GM18873 (cell line): ENCODE measurements around the gene CCSER1.
"Not testable (repeated sequence)": the region's sequence is repeated elsewhere in the genome, so short reads cannot be mapped to it uniquely, and the experiment has no call there.

Source experiments
- ATAC-seq: cut with Tn5 transposase; IDR thresholded peaks from one replicate; pipeline ENCODE4 v1.9.1; 2021; ENCODE audit warnings: mild to moderate bottlenecking, moderate library complexity, moderate number of reproducible peaks; ENCODE audit not compliant: unreplicated experiment, low FRiP score

Gene CCSER1

DNA sequence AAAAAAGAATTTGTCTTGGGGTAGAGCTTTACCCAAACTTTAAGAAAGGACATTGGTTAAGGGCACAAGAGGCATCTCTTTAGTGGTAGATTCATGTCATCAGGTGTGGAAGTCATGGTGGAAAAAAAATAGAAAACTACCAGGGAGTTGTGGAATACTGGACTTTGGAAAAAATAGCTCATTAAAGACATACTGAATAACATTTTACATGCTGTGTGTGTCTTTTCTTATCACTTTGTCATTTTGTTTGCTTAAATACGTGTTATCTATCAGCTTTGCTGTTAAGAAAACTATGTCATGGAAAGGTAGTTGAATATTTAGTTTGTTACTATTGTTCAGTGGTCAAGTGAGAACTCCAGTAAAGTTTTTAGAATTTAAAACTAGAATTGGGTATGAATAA, 147.0 kb downstream of the CCSER1 start:
- no peak for ATAC-seq

DNA sequence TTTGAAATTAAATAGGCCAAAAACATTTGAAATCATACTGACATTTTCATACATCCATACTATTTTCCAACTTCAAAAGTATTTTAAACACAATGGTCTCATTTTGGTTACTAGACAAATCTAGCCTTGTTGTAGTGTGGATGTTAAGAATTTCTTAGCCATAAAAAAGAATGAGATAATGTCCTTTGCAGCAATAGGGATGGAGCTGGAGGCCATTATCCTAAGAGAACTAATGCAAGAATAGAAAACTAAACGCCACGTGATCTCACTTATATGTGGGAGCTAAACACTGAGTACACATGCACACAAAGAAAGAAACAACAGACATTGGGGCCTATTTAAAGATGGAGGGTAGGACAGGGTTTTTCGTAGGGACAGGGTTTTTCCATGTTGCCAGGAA, 153.8 kb downstream of the CCSER1 start:
- no peak for ATAC-seq

DNA sequence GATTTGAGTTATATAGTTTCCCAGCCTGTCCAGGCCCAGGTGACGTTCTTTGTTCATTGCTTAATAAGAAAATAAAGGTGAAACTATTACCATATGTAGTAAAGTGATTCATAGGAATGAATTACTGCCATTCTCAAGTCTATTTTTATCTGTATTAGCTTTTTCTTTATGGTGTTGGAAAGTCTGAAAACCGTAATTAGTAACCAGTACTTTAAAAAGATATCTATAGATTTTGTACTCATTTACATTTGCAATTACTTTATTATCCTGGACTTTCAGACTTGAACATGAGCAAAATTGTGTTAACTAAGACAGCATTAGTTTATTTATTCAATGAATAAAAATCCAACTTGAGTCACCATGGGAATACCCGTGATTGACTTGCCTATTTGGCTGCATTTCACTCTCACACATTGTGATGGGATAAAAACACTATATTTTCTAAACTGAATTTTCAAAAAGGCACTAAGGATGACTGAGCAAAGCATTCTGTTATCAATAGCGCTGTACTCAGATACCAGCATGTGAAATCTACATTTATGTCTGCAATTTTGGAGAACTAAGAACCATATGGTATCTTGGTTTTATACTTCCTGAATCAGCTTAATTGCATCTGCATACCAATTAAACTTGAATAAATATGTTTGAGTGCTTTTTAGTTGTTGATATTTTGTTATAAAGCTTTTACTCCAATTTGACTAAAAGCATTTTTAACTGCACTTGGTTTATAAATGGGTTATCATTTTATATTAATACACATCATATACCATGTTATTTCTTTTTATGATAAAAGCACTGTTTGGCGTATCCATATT, 154.6 kb downstream of the CCSER1 start:
- no peak for ATAC-seq

DNA sequence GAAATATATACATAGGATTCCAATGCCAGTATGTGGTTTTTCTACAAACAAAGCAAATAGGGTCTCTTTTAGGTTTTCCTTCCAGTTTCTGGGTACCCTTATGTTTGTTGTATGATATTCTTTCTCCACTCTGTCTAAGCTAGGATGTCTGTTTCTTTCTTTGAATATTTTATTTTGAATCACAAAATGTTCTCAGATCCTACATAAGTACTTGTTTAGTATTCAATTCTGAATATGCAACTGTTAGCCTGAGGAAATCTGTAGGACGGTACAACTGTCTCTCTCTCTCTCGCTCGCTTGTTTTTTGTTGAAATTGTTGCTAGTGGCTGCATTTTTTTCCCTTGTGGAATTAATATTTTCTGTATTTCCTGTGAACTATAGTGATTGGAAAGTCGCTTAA, 163.2 kb downstream of the CCSER1 start:
- no peak for ATAC-seq

DNA sequence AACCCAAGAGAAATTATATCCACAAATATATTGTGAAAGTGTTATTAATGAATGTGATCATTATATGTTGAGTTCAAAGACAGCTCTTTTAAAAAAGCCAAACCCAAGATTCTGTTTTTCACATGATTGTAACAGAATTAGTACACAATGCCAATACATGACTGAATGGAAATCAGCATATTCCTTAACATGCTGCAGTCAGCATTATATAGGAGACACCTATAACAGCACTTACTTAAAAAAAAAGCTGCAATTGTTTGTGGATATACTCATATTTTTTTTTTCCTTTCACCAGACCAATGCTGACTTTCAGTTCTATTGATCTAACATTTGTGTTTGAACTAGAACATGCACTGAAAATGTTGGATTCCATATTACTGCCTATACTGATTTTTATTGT, 165.2 kb downstream of the CCSER1 start:
- ATAC-seq, result no peak

DNA sequence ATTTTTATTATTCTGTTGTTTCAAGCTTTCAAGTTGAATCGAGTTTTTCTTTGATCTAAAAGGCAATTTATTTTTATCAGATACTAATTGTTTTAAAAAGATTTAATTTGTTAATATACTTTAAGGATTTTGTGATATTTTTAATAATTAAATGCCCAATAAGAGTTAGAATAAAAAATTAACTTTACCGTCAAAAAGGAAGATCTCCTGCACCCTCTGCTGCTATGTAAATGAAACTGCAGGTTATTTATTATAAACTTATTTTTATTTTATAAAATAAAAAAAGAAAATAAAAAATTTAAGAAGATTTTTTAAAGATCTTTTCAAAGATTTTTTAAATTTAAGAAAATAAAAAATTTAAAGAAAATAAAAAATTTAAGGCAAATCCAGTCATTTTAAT, 166.1 kb downstream of the CCSER1 start:
- ATAC-seq, result no peak

DNA sequence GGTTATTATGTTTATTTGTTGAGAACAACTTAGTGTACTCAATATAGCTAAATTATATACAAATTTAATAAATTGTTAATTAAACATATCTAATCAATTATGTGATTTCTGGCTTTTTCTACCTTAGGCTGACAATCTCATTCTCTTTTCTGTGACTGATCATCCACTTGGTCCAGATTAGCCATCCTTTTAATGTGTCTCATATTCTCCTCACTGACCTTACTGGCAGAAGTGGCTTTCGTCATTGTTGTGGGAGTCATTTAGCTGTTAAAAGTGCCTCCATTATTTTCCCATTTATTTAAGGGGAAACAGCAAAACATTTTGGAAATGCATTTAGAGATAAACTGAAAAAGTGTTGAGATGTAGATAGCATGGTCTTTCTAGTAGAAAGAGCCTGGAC, 172.2 kb downstream of the CCSER1 start:
- no peak for ATAC-seq

DNA sequence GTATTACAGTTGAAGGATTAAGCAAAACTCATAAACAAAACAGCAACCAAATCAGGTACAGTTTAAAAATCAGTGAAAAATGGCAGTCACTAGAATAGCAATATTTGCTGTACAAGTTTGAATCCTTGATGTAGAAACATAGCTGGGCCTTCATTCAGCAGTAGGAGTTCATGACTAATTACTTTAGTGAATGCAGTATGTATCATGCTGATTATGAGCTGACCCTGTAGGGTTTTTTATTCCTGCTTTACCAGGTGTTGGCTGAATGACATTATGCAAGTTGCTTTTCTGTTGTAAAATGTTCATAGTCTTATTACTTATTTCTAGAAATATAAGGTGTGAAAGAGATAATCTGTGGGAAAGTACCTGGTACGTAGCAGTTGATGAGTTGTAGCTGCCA, 179.6 kb downstream of the CCSER1 start:
- no peak for ATAC-seq

DNA sequence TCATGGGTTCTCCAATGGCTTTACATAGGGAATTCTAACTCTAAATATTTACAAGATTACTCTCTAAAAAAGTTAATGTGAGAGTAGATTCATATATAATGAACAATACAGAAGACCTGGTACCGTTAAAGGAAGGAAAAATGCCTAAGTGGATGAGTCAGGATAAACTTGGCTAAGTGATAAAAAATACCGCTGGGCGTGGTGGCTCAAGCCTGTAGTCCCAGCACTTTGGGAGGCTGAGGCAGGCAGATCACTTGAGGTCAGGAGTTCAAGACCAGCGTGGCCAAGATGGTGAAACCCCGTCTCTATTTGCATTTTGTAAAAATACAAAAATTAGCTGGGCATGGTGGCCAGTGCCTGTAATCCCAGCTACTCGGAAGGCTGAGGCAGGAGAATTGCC, 189.9 kb downstream of the CCSER1 start:
- not testable (repeated sequence) for ATAC-seq

DNA sequence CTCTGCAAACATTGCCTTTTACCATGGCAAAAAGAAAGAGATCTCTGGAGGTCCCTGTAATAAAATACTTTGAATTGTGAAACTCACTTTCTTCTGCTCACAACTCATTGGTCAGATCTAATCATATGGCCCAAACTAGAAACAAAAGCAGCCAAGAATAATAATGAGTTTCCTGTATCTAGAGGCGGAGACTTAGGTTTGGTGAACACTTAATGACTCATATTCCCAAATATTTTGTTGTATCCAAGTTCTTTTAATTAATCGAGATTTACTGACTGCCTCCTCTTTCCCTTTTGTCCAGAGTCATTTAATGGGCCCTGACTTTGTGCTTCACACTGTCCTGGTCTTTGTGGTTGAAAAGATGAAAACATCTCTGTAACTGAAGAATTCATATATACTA, 190.6 kb downstream of the CCSER1 start:
- ATAC-seq, result no peak

DNA sequence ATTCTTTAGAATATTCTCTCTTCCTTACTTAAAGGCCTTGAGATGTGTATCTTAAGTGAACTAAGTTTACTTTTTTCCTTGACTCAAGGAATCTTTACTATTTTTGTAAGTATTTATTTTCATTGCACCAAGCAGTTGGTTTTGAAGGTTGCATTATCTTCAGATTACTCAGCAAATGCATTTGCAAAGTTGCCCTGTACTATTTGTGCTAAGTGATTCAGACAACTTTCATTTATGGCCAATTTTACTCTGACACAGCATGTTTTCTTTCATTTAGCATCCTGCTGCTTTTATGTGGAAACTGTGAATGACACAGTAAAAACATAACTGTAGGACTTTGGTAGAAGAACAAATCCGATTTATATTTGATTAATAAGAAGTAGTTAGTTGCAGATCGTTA, 191.0 kb downstream of the CCSER1 start:
- ATAC-seq, result no peak

DNA sequence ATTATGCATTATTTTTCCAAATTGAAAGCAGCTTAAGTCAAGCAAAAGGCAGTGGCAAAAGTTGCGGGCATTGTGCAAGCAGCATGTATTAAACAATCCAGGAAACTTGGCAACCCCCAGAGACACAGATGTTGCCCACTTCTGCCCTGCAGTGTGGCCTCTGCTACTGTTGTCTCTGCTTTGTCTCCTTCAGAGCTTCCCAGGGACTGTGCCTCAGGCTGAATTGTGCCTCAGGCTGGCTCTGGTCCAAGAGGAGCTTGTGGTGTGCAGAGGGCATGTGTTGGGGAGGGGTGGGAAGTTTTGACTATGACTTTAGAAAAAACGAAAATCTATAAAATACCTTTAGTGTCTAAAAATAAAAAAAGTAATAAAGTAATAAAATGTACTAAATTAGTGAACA, 201.4 kb downstream of the CCSER1 start:
- ATAC-seq, result no peak

DNA sequence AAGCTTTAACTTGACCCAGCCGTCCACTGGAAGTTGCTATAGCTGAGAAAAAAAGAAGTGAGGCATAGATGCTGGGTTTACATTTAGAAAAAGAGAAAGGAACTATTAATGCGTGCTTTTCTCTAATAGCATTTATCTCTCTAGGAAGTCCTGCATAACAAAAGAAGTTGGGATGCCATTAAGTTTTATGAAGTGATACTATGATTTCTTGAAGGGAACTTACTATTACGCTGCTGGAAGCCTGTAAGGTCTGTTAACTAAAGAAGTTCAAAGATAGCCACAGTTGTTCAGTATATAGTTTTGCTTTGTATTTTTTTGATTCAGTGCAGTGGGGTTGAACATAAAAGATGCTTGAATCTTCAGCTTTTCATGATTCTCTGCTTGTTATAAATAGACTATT, 203.4 kb downstream of the CCSER1 start:
- ATAC-seq, result no peak

DNA sequence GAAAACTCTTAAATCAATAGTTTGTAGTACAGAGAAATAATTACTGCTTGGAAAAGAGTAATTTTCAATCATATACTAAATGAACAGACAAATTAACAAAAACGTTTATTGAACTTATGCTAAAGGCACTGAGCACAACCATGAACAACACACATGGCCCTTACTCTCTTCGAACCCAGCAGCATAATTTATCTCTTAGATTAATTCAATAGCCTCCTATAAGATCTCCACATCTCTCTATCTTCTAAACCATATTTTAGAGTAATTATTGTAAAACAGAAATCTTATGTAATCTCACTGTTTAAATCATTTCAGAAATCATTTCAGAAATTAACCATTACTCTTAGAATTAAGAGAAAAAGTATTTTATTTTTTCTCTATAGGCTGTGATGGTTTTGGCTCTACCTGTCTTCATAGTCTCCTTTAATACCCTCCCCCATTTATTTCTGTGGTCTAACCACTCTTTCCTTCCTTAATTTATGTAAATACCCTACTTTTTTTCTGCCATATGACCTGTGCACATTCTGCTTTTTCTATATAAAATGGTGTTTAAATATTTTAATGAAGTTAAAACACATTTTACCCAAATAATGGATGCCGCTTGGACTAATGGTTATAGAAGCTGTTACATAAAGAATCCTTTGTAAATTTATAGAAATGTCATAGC, 218.5 kb downstream of the CCSER1 start:
- no peak for ATAC-seq

DNA sequence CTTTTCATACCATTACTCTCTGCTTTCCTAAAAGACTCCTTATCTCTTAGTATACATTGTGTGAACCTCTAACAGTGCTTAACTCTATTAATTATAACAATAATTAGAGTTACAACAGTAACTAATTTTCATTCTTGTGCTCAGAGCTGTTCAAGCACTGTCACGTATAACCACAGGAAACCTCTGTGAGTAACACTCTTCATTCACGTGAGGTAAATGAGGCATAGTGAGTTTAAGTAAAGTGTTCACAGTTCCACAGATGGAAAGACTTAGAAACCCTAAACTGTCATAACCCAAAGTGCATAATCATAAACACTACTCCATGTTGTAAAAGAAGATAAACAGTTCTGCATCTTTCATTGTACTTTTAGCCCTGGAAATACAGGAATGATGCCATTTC, 222.4 kb downstream of the CCSER1 start:
- no peak for ATAC-seq

DNA sequence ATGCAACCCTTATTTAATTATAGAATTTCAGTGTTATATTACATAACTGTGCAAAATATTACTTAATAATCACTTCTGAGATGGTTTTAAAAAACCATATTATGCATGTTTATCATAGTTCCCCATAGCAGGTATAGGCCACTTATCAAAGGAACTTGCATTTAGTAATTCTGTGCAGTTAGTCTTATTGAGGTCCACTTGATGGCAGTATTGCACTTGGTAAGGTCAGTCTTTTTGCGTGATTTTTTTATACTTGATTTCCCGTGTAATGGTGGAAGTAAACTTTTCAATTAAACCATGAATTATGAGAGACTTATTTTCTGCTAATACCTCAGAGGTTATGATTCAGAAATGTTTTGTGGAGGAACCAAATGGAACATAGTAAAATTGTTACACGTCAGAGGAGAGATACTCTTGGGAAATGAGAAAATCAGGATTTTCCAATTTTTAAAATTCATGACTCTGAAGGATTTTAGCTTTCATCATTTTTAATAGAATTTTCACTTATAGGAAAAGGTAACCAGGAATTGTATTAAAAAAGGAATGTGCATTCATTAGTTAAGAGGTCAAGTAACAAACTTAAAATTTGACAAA, 230.0 kb downstream of the CCSER1 start:
- no peak for ATAC-seq

DNA sequence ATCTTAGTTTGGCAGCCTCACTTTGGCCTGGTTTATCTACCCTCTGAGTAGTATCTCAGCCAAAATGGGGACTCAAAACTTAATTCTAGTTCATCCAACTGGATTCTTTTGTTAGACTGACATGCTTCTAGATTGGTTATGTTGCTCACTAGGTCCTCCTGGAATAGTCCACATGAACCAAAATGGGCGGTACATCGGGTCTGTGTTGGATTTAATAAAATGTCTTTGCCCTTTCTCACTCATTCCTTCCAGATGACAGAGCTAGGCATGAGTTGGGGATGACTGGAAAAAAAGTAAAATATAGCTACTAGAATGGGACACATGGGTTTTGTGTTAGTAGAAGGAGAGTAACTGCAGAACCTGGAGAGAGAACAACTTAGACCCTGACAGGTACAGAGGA, 247.9 kb downstream of the CCSER1 start:
- ATAC-seq, result no peak

DNA sequence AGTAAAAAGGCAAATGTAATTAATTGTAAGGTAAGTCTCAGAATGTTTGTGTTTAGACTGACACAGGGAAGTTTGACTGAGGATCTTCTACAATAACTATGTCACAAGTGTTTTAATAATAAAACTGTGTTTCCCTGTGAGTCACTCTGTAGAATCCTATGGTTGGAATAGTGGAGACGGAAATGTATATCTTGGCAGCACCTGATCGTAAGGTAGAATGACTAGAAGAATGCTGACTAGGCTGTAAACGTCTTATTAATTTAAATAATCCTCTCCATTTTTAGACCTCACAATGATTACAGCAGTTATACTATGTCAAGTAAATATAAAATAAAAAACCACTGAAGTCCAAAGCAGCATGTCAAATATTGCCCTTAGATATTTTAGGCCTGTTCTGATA, 266.0 kb downstream of the CCSER1 start:
- no peak for ATAC-seq

DNA sequence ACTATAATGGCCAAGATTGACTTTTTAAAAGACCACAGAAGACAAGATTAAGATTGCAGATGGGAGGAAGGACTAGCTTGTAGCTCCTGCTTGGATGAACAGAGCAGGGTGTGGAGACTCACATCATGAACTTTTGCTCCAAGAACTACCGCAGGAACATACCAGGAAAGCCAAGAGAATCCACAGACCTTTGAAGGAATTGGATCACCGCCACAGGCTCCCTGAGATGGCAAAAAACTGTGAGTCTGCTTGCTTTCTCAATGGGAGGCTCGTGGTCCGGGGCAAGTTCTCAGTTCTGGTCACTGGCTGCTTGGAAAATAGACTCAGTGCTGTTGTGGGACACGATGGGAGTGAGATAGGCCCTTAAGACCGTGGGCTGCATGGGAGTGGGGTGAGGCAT, 276.6 kb downstream of the CCSER1 start:
- no peak for ATAC-seq

DNA sequence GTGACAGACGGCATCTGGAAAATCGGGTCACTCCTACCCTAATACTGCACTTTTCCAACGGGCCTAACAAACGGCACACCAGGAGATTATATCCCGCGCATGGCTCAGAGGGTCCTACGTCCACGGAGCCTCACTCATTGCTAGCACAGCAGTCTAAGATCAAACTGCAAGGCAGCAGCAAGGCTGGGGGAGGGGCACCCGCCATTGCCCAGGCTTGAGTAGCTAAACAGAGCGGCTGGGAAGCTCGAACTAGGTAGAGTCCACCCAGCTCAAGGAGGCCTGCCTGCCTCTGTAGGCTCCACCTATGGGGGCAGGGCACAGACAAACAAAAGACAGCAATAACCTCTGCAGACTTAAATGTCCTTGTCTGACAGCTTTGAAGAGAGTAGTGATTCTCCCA, 280.7 kb downstream of the CCSER1 start:
- not testable (repeated sequence) for ATAC-seq

DNA sequence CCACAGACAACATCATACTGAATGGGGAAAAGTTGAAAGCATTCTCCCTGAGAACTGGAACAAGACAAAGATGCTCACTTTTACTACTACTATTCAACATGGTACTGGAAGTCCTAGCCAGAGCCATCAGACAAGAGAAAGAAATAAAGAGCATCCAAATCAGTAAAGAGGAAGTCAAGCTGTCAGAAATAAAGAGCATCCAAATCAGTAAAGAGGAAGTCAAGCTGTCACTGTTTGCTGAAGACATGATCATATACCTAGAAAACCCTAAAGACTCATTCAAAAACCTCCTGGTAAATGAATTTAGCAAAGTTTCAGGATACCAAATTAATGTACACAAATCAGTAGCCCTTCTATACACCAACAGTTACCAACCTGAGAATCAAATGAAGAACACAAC, 285.6 kb downstream of the CCSER1 start:
- not testable (repeated sequence) for ATAC-seq

DNA sequence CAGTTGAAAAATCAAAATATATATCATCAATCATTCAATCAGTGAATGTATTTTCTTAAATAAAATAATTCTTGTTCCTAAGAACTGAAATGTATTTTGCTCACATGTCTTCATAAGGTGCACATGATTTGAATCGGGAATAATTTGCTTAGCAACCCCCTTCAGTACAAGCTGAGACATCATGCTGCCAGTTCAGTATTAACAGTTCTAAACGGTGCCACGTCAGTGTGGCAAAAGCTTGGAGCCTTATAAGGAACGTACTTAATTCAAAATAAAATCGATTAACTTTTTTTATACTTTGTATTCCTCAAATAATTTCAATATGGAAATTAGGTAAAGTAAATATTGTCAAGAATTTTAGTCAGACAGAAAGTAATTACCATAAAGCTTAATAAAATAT, 287.9 kb downstream of the CCSER1 start:
- ATAC-seq, result no peak
